Adrenal gland (tissue), 5 donors: Measurements from ENCODE around the gene ATG9A.

Experiments used
- POLR2A ChIP-seq, 2 donors: fragments of 450-650 bp; IDR thresholded peaks; one replicate each; pipeline ENCODE4 v1.6.1; 2017; ENCODE audit warnings: antibody characterized with exemption in 2 of 2, mild to moderate bottlenecking in 2 of 2, moderate library complexity in 1 of 2
- TF ChIP-seq, protein P1 (sequence below), 6 experiments: fragments of 450-650 bp in 4 of 6; fragments of 200-600 bp in 2 of 6; sonication (generic) in 1 of 6; IDR thresholded peaks; 1 replicate in 5 of 6; 2 replicates in 1 of 6; pipeline versions ENCODE4 v1.5.1 to v1.8.0; 2016 to 2021; ENCODE audit warnings: antibody characterized with exemption in 6 of 6, mild to moderate bottlenecking in 2 of 6, moderate library complexity in 1 of 6
- donor health status: DM: no; HTN: no; CAD: no.

DNA sequence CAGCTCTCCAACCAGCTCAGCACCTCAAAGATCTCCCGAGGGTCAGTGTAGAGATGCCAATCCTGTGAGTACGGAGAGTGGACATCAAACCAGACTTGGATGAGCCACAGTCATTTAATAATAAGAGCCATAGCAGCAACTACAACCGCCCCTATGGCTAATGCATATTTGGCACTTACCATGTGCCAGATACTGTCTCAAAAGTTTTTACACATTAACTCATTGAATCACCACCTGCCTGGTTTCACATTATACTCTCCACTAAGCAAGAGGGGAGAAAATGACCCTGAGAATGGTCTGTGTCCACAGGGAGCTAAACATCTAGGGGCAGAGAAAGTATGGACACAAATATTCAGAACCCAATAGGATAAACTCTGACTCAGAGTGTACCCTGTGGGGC lies 55.3 kb downstream of the ATG9A start:
- TF ChIP-seq, protein P1, sequence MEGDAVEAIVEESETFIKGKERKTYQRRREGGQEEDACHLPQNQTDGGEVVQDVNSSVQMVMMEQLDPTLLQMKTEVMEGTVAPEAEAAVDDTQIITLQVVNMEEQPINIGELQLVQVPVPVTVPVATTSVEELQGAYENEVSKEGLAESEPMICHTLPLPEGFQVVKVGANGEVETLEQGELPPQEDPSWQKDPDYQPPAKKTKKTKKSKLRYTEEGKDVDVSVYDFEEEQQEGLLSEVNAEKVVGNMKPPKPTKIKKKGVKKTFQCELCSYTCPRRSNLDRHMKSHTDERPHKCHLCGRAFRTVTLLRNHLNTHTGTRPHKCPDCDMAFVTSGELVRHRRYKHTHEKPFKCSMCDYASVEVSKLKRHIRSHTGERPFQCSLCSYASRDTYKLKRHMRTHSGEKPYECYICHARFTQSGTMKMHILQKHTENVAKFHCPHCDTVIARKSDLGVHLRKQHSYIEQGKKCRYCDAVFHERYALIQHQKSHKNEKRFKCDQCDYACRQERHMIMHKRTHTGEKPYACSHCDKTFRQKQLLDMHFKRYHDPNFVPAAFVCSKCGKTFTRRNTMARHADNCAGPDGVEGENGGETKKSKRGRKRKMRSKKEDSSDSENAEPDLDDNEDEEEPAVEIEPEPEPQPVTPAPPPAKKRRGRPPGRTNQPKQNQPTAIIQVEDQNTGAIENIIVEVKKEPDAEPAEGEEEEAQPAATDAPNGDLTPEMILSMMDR (IDR thresholded peaks at IDR 0.05), result no peak
- TF ChIP-seq POLR2A (IDR thresholded peaks at IDR 0.05), result no peak
